Esophagus (tissue), 2 donors: ENCODE measurements around the gene FRMPD1. TPM values are rescaled to one million over a fixed set of nuclear protein-coding genes. Genes with fewer than 3 reads are reported as not detected.

ENCODE experiments used
- H3K27ac ChIP-seq, 2 donors: one replicate each; pipeline ENCODE4 v1.5.1; 2013; ENCODE audit warnings: low read depth in 2 of 2, mild to moderate bottlenecking in 2 of 2, inconsistent platforms in 1 of 2, low read length in 1 of 2, moderate library complexity in 1 of 2
- H3K27me3 ChIP-seq, 2 donors: one replicate each; pipeline ENCODE4 v1.6.1; 2013; ENCODE audit warnings: low read length in 2 of 2, control low read depth in 1 of 2, mild to moderate bottlenecking in 1 of 2; ENCODE audit not compliant: insufficient read depth in 2 of 2, control insufficient read depth in 1 of 2
- H3K36me3 ChIP-seq, 2 donors: one replicate each; pipeline ENCODE4 v1.6.1; 2013; ENCODE audit warnings: low read length in 1 of 2; ENCODE audit not compliant: control insufficient read depth in 2 of 2, insufficient read depth in 2 of 2
- H3K4me1 ChIP-seq, 2 donors: one replicate each; pipeline ENCODE4 v1.6.1; 2013; ENCODE audit warnings: low read length in 1 of 2; ENCODE audit not compliant: control insufficient read depth in 2 of 2, insufficient read depth in 2 of 2
- H3K4me3 ChIP-seq, 2 donors: one replicate each; pipeline ENCODE4 v1.5.1; 2013; ENCODE audit warnings: low read length in 2 of 2, mild to moderate bottlenecking in 2 of 2, low read depth in 1 of 2, moderate library complexity in 1 of 2
- H3K9me3 ChIP-seq, 2 donors: one replicate each; pipeline ENCODE4 v1.6.1; 2013; ENCODE audit warnings: mild to moderate bottlenecking in 2 of 2, low read depth in 1 of 2, low read length in 1 of 2, moderate library complexity in 1 of 2; ENCODE audit not compliant: control insufficient read depth in 2 of 2, insufficient read depth in 1 of 2
- WGBS, 2 donors: extraction: QIAGEN DNeasy Blood & Tissue Kit; methylation state at CpG; one replicate each; pipeline ENCODE4 v1.1.7; 2013; 5-methylcytosine and 5-hydroxymethylcytosine counted together
- polyA plus RNA-seq, 2 donors: library from polyadenylated mRNA; stranded (reverse); fragments of 200-250 nt; gene quantifications; one replicate each; pipeline ENCODE4 v1.2.3, GENCODE V29; 2013
- donor health status: healthy with polysubstance abuse.
- donor health status: Bipolar disorder and iron deficiency.

FRMPD1 gene
- polyA plus RNA-seq, 2 donors = 0.04 to 0.12 TPM

DNA sequence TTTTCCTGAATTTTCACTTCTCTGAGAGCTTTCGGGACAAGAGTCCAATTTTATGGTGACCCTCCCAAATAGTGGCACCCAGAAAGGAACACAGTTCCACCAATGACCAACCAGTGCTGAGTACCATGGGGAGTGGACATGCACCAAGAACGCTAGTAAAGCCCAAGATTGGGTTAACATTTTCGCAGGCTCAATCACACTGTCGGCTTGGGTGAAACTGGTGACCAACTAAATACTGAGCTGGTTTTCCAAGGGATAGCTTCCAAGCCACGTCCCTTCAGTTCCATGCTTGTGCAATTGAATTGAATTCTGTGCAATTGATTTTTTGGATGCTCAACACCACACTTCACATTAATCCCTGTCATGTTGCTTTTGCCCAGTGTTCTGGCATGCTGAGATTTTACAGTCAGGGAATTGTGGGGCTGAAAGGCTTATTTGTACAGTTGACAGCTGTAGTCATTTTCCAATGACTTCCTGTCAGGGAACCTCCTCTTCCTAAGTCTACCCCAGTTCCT lies 65.3 kb downstream of the FRMPD1 start:
- WGBS, 2 donors = 82 to 89% methylated on average over 5 of the region's 5 CpGs
- no peaks in the 10 kb centered on the region for H3K36me3 ChIP-seq
- no peaks in the 10 kb centered on the region for H3K4me1 ChIP-seq

DNA sequence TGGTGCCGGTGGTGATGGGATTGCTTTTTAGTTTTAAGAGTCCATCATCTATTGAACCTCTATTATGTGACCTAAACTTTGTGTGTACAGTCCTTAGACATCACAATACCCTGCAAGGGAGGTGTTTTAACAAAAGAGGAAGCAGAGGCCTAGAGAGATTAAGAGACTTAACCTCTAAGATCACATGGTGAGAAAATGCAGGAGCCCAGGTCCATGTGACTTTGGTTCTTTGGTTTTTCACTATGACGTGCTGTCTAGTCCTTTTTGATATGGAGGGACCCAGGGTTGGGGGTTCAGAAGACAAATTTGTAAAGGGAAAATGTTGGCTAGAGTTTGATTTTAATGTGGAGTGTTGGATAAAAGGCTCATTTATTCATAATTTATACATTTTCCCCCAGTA lies 68.8 kb downstream of the FRMPD1 start:
- Histone ChIP-seq H3K4me3 (no peak overlapping the region), H3K9me3 (no peaks in the 10 kb centered on the region), H3K4me1 (no peaks in the 10 kb centered on the region), H3K27me3 (no peaks in the 10 kb centered on the region), H3K27ac (no peak overlapping the region), H3K36me3 (no peaks in the 10 kb centered on the region)
- WGBS, 2 donors = 71 to 82% methylated on average over 2 of the region's 2 CpGs

More for the DNA sequence above, 65.3 kb downstream of the FRMPD1 start:
- Histone ChIP-seq H3K27me3 (no peaks in the 10 kb centered on the region), H3K27ac (no peak overlapping the region), H3K9me3 (no peaks in the 10 kb centered on the region), H3K4me3 (no peak overlapping the region)

DNA sequence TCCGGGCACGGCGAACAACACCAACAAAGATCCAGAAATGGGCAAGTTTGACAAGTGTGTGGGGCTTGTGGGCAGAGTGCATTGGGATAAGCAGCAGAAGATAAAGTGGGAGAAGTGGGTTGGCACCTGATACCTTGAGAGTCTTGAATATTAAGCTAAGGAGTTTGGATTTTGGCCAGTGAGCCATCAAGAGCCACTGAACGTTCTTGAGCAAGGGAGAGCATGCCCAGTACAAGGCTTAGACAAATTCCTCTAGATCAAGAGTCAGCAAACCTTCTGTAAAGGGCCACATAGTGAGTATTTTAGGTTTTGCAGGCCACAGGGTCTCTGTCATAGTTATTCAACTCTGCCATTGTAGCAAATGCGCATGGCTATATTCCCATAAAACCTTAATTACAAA lies 76.3 kb downstream of the FRMPD1 start:
- WGBS, 2 donors = 87 to 93% methylated on average over 5 of the region's 5 CpGs
- Histone ChIP-seq H3K4me3 (no peak overlapping the region), H3K9me3 (no peaks in the 10 kb centered on the region), H3K27ac (no peak overlapping the region), H3K36me3 (no peaks in the 10 kb centered on the region), H3K4me1 (peaks cover 0 to 5% of the 10 kb centered on the region in 2 donors), H3K27me3 (no peaks in the 10 kb centered on the region)

DNA sequence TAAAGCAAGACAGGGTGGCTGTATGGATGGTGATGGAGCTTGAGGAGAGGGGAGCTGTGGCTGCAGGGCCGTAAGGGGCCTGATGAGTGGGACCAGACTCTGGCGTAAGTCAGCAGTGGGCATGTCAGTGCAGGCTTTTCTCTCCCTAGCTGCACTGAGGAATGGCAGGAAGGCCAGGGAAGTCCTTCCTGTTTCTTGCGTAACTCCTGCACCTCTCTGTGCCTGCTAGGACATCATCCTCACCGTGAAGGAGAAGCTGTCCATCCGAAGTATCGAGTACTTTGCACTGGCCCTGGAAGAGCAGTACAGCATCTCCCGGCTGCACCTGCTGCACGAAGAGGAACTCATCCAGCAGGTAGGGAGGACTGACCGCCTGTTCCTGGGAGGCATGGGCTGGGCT lies 78.7 kb downstream of the FRMPD1 start:
- WGBS, 2 donors = 64 to 73% methylated on average over 9 of the region's 9 CpGs
- Histone ChIP-seq H3K27ac (no peak overlapping the region), H3K9me3 (no peaks in the 10 kb centered on the region), H3K4me3 (no peak overlapping the region), H3K27me3 (no peaks in the 10 kb centered on the region), H3K4me1 (peaks cover 0 to 5% of the 10 kb centered on the region in 2 donors), H3K36me3 (no peaks in the 10 kb centered on the region)

DNA sequence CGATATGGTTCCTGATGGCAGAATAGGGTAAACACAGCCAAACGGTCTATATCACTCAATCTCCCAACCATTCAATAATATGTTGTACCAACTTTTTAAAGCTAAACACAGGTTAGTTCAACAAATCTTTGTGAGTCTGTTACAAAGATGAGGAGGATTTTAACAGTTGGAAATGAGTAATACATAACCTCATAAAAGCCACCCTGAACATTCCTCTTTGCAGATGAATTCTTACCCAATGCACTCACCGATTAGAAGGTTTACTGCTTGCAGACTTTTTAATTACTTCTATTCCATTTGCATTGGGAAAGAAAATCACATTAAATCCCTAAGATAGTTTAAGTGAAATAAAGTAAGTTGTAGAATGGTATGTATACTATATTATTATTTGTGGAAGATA lies 79.5 kb downstream of the FRMPD1 start:
- Histone ChIP-seq H3K27me3 (no peaks in the 10 kb centered on the region), H3K36me3 (no peaks in the 10 kb centered on the region), H3K27ac (no peak overlapping the region), H3K4me1 (peaks cover 0 to 5% of the 10 kb centered on the region in 2 donors), H3K4me3 (no peak overlapping the region), H3K9me3 (no peaks in the 10 kb centered on the region)
- 66 to 72% methylated on average over 3 of the region's 3 CpGs for WGBS, 2 donors

DNA sequence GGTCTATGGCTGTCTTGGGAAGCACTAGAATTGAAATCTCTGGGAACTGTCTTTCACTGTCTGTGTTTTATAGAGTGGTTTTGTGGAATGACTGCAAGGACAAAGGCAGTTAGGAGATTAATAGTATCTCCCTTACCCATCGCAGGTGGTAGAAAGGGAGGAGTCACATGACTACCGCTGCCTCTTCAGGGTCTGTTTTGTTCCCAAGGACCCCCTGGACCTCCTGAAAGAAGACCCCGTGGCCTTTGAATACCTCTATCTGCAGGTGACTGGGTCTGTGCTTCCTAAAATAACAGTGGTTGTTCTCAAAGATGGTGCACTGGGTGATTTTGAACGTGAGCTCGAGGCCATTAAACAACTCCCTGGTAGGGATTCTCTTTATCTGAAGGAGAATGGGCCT lies 80.1 kb downstream of the FRMPD1 start:
- no peak overlapping the region for H3K4me3 ChIP-seq
- H3K4me1 ChIP-seq = peaks cover 0 to 5% of the 10 kb centered on the region in 2 donors
- H3K27me3 ChIP-seq = no peaks in the 10 kb centered on the region
- H3K27ac ChIP-seq = no peak overlapping the region
- H3K9me3 ChIP-seq = no peaks in the 10 kb centered on the region
- H3K36me3 ChIP-seq = no peaks in the 10 kb centered on the region
- 52 to 60% methylated on average over 5 of the region's 5 CpGs for WGBS, 2 donors

DNA sequence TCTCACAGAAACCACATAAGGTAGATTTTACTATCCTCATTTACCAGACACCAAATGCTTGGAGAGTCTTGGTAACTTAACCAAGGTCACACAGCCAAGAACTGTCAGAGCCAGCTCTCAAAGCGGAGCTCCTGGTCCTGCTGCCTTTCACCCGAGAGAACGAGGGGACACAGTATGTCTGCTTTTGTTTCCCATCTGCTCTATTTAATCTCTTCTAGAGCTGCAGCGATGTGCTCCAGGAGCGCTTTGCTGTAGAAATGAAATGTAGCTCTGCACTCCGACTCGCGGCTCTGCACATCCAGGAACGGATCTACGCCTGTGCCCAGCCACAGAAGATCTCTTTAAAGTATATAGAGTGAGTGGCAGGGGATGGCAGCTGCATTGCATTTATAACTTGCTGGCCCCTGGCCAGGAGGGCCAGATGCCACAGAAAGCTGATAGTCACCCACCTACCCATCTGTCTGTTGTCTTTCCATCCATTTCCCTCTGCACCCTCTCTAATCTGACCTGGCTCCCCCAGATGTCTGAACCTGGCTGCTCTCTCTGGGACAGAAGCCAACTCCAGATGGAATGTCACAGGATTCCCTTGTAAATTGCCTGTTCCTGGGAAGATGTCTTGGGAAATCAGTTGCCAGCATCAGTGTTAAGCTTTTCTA lies 81.5 kb downstream of the FRMPD1 start:
- Histone ChIP-seq H3K27ac (no peak overlapping the region), H3K27me3 (no peaks in the 10 kb centered on the region), H3K36me3 (no peaks in the 10 kb centered on the region), H3K9me3 (no peaks in the 10 kb centered on the region), H3K4me3 (no peak overlapping the region), H3K4me1 (peaks cover 0 to 5% of the 10 kb centered on the region in 2 donors)
- whole genome bisulfite sequencing, 2 donors = 83 to 86% methylated on average over 10 of the region's 10 CpGs

- Histone ChIP-seq H3K36me3 (no peaks in the 10 kb centered on the region), H3K4me1 (peaks cover 0 to 5% of the 10 kb centered on the region in 2 donors), H3K27me3 (no peaks in the 10 kb centered on the region), H3K4me3 (no peak overlapping the region), H3K27ac (no peak overlapping the region), H3K9me3 (no peaks in the 10 kb centered on the region)
- whole genome bisulfite sequencing, 2 donors = 39 to 68% methylated on average over 2 of the region's 2 CpGs
Observed at GRCh38 chr9:37732952-37733351, 82.2 kb downstream of the FRMPD1 start.

DNA sequence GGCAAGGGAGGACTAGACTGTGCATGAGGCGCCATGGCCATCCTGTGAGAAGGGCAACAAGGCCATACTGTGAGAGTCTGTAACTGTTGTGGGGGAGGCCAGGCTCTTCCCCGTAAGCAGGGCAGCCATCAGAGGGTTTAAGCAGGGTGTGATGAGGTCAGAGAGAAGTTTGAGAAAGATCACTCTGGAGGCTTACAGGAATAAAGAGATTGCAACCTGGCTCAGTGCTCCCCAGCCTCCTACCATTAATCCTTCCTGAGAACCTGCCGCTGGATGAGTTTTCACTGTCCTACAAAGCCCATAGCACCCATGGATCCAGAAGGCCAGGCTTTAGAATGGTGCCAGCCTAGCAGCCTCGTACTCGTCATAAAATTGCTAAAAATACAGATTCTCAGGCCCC lies 88.5 kb downstream of the FRMPD1 start:
- WGBS, 2 donors = 88 to 89% methylated on average over 5 of the region's 5 CpGs
- no peak overlapping the region for H3K27ac ChIP-seq
- H3K9me3 ChIP-seq = no peaks in the 10 kb centered on the region

DNA sequence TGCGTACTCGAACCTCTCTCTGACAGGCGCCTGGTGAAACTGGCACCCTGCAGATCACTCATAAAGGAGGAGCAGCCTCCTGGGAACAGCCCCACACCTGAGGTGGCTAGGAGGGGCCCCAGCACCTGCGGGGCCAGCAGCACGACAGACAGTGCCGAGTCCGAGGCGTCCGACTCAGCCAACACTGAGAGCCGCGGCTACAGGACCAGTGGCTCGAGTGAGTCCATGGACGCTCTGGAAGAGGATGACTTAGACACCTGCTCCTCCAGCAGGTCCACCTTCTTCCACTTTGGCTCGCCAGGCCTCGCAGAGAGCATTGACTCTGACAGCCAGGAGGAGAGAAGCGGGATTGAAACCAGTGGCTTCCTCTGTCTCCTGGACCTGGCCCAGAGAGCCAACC lies 89.4 kb downstream of the FRMPD1 start:
- H3K27me3 ChIP-seq = no peaks in the 10 kb centered on the region
- WGBS, 2 donors = 94% methylated on average over 15 to 16 of the region's 16 CpGs
- H3K9me3 ChIP-seq = no peaks in the 10 kb centered on the region
- no peak overlapping the region for H3K27ac ChIP-seq
- no peaks in the 10 kb centered on the region for H3K4me1 ChIP-seq
- no peak overlapping the region for H3K4me3 ChIP-seq
- H3K36me3 ChIP-seq = no peaks in the 10 kb centered on the region

More for the DNA sequence above, 88.5 kb downstream of the FRMPD1 start:
- H3K4me3 ChIP-seq = no peak overlapping the region
- no peaks in the 10 kb centered on the region for H3K27me3 ChIP-seq
- H3K36me3 ChIP-seq = no peaks in the 10 kb centered on the region
- H3K4me1 ChIP-seq = no peaks in the 10 kb centered on the region
